H1 (cell line): ENCODE data around the gene GRIK4. TPM values are rescaled to one million over a fixed set of nuclear protein-coding genes. Genes with fewer than 3 reads are reported as not detected.

Experiments used
- CTCF ChIA-PET: fragments of 300-600 bp; sonication (Branson Sonifier 250); formaldehyde crosslinking; loops from one replicate; lab custom pipeline; 2021; ENCODE audit not compliant: partially characterized antibody; lab: Charles Lee
- POLR2A ChIA-PET: fragments of 300-600 bp; sonication (Branson Sonifier 250); formaldehyde crosslinking; loops from one replicate; lab custom pipeline; 2021; ENCODE audit warnings: inconsistent platforms; ENCODE audit not compliant: partially characterized antibody; lab: Charles Lee
- DNase-seq, 2 experiments: peaks; one replicate each; pipeline versions ENCODE4 v3.0.0 to v3.0.0-alpha.2; 2010 to 2022; ENCODE audit warnings: low spot score in 2 of 2, low read depth in 1 of 2, mixed read lengths in 1 of 2
- FAIRE-seq: peaks from 2 replicates; lab custom pipeline; 2011; peaks lifted over from hg19 to GRCh38; lab: Jason Lieb, UNC
- H2AFZ ChIP-seq: 2 replicates; pipeline ENCODE4 v1.8.1; 2012; ENCODE audit warnings: low read length, inconsistent platforms
- H2AK5ac ChIP-seq: 2 replicates; pipeline ENCODE4 v1.6.1; 2013; ENCODE audit warnings: low read depth, low read length
- H2BK120ac ChIP-seq: replicated peaks from 2 replicates; pipeline ENCODE3; 2013; ENCODE audit warnings: low read depth, low read length, inconsistent platforms
- H2BK12ac ChIP-seq: 2 replicates; pipeline ENCODE4 v1.6.1; 2013; ENCODE audit warnings: low read depth, low read length
- H2BK15ac ChIP-seq: 2 replicates; pipeline ENCODE4 v1.6.1; 2013; ENCODE audit warnings: low read length
- H2BK20ac ChIP-seq: 2 replicates; pipeline ENCODE4 v1.6.1; 2013; ENCODE audit warnings: low read length
- H2BK5ac ChIP-seq: 2 replicates; pipeline ENCODE4 v1.6.1; 2013; ENCODE audit warnings: low read depth, low read length
- H3K14ac ChIP-seq: 2 replicates; pipeline ENCODE4 v1.6.1; 2013; ENCODE audit warnings: inconsistent platforms; ENCODE audit not compliant: insufficient read length
- H3K18ac ChIP-seq: 2 replicates; pipeline ENCODE4 v1.6.1; 2013; ENCODE audit warnings: low read length; ENCODE audit errors: extremely low read depth
- H3K23ac ChIP-seq: 2 replicates; pipeline ENCODE4 v1.6.1; 2013; ENCODE audit warnings: inconsistent platforms; ENCODE audit not compliant: insufficient read length
- H3K23me2 ChIP-seq: 2 replicates; pipeline ENCODE4 v1.6.1; 2013; ENCODE audit warnings: low read depth, low read length
- H3K27ac ChIP-seq: 2 replicates; pipeline ENCODE4 v1.6.1; 2011; ENCODE audit warnings: low read depth, low read length, inconsistent platforms
- H3K27me3 ChIP-seq, 4 experiments: replicated peaks in 1 of 4; 1 replicate in 1 of 4; 2 replicates in 3 of 4; pipeline versions ENCODE4 v1.6.1 to v1.8.1; 2011 to 2013; ENCODE audit warnings: low read length in 3 of 4, mild to moderate bottlenecking in 3 of 4, inconsistent platforms in 2 of 4, mixed read lengths in 2 of 4, moderate library complexity in 1 of 4; ENCODE audit not compliant: control insufficient read depth in 3 of 4, insufficient read depth in 3 of 4; ENCODE audit errors: extremely low read depth in 1 of 4
- H3K36me3 ChIP-seq, 4 experiments: 2 replicates each; pipeline versions ENCODE4 v1.6.1 to v1.8.1; 2011 to 2013; ENCODE audit warnings: mild to moderate bottlenecking in 4 of 4, low read length in 3 of 4, moderate library complexity in 2 of 4, control low read depth in 1 of 4, inconsistent platforms in 1 of 4; ENCODE audit not compliant: insufficient read depth in 4 of 4, control insufficient read depth in 2 of 4
- H3K4ac ChIP-seq: replicated peaks from 2 replicates; pipeline ENCODE3; 2013; ENCODE audit warnings: low read length, low read depth, mixed read lengths, inconsistent platforms; ENCODE audit not compliant: insufficient read length
- H3K4me1 ChIP-seq, 4 experiments: replicated peaks in 1 of 4; 1 replicate in 1 of 4; 2 replicates in 3 of 4; pipeline versions ENCODE4 v1.6.1 to v1.8.1; 2011 to 2013; ENCODE audit warnings: low read length in 3 of 4, inconsistent platforms in 2 of 4, mixed read lengths in 1 of 4; ENCODE audit not compliant: insufficient read depth in 4 of 4, control insufficient read depth in 3 of 4
- H3K4me2 ChIP-seq, 2 experiments: 2 replicates each; pipeline versions ENCODE4 v1.6.1 to v1.8.1; 2011 to 2013; ENCODE audit warnings: low read depth in 2 of 2, low read length in 2 of 2, control low read depth in 1 of 2, inconsistent platforms in 1 of 2, mild to moderate bottlenecking in 1 of 2; ENCODE audit not compliant: insufficient read depth in 1 of 2
- H3K4me3 ChIP-seq, 4 experiments: fragments of 200-600, 300-600 bp in 1 of 4; sonication (generic), shearing (Covaris generic), sonication (Bioruptor Twin) in 1 of 4; 2 replicates each; pipeline versions ENCODE4 v1.5.1 to v1.8.1; 2011 to 2016; ENCODE audit warnings: low read length in 4 of 4, low read depth in 3 of 4, control low read depth in 2 of 4, inconsistent platforms in 2 of 4, mild to moderate bottlenecking in 2 of 4, mixed read lengths in 1 of 4, moderate library complexity in 1 of 4; ENCODE audit not compliant: insufficient read depth in 2 of 4; ENCODE audit errors: extremely low read depth in 1 of 4
- H3K56ac ChIP-seq: replicated peaks from 2 replicates; pipeline ENCODE3; 2013; ENCODE audit warnings: low read depth, mild to moderate bottlenecking, mixed read lengths, low read length, inconsistent platforms; ENCODE audit not compliant: insufficient read length
- H3K79me1 ChIP-seq: 2 replicates; pipeline ENCODE4 v1.6.1; 2013; ENCODE audit warnings: low read depth, low read length, control low read depth
- H3K79me2 ChIP-seq, 2 experiments: 2 replicates each; pipeline versions ENCODE4 v1.6.1 to v1.8.1; 2012 to 2013; ENCODE audit warnings: low read length in 2 of 2, mild to moderate bottlenecking in 2 of 2, inconsistent platforms in 1 of 2; ENCODE audit not compliant: insufficient read depth in 2 of 2, control insufficient read depth in 1 of 2
- H3K9ac ChIP-seq, 4 experiments: replicated peaks in 1 of 4; 1 replicate in 1 of 4; 2 replicates in 3 of 4; pipeline versions ENCODE4 v1.6.1 to v1.8.1; 2011 to 2013; ENCODE audit warnings: low read depth in 3 of 4, low read length in 3 of 4, control low read depth in 2 of 4, mild to moderate bottlenecking in 2 of 4, moderate library complexity in 2 of 4, inconsistent platforms in 1 of 4; ENCODE audit errors: extremely low read depth in 1 of 4
- H3K9me3 ChIP-seq, 2 experiments: 2 replicates each; pipeline versions ENCODE4 v1.6.1 to v1.8.1; 2012 to 2013; ENCODE audit warnings: mild to moderate bottlenecking in 2 of 2, moderate library complexity in 2 of 2, control low read depth in 1 of 2, inconsistent platforms in 1 of 2, low read depth in 1 of 2, low read length in 1 of 2, mixed read lengths in 1 of 2; ENCODE audit not compliant: insufficient read depth in 2 of 2
- H4K20me1 ChIP-seq, 2 experiments: replicated peaks in 1 of 2; 2 replicates each; pipeline versions ENCODE3 to v1.8.1; 2011 to 2013; ENCODE audit warnings: inconsistent platforms in 2 of 2, low read length in 2 of 2, mild to moderate bottlenecking in 1 of 2; ENCODE audit not compliant: insufficient read depth in 2 of 2, control insufficient read depth in 1 of 2
- H4K5ac ChIP-seq: 2 replicates; pipeline ENCODE4 v1.6.1; 2013; ENCODE audit warnings: low read length, low read depth, mixed read lengths, inconsistent platforms; ENCODE audit not compliant: insufficient read length
- H4K8ac ChIP-seq: 2 replicates; pipeline ENCODE4 v1.8.0; 2013; ENCODE audit warnings: mild to moderate bottlenecking, moderate library complexity, low read length, inconsistent platforms; ENCODE audit not compliant: insufficient read depth; ENCODE audit errors: extremely low read depth
- H4K91ac ChIP-seq: replicated peaks from 2 replicates; pipeline ENCODE3; 2013; ENCODE audit warnings: low read length, mixed read lengths, inconsistent platforms; ENCODE audit not compliant: insufficient read length
- EP300 ChIP-seq, 2 experiments: IDR thresholded peaks; 1 replicate in 1 of 2; 2 replicates in 1 of 2; pipeline ENCODE4 v1.6.1; 2011 to 2012; ENCODE audit warnings: low read depth in 2 of 2, low read length in 2 of 2, mild to moderate bottlenecking in 2 of 2, borderline replicate concordance in 1 of 2, inconsistent platforms in 1 of 2, moderate library complexity in 1 of 2
- HDAC6 ChIP-seq: IDR thresholded peaks from one replicate; pipeline ENCODE4 v1.7.1; 2012; ENCODE audit warnings: low read depth, mild to moderate bottlenecking, inconsistent platforms, low read length, moderate library complexity
- JUN ChIP-seq: IDR thresholded peaks from 2 replicates; pipeline ENCODE4 v1.6.1; 2011; ENCODE audit warnings: low read depth, mild to moderate bottlenecking, improper control_type of control experiment, low read length
- NANOG ChIP-seq: IDR thresholded peaks from 2 replicates; pipeline ENCODE4 v1.6.1; 2011; ENCODE audit warnings: low read length, low read depth, mild to moderate bottlenecking, inconsistent platforms; ENCODE audit not compliant: insufficient read depth, poor library complexity, severe bottlenecking
- POLR2AphosphoS5 ChIP-seq: IDR thresholded peaks from 2 replicates; pipeline ENCODE4 v1.6.1; 2011; ENCODE audit warnings: low read depth, low read length
- POU5F1 ChIP-seq: IDR thresholded peaks from 2 replicates; pipeline ENCODE4 v1.6.1; 2011; ENCODE audit warnings: low read depth, mild to moderate bottlenecking, low read length, moderate library complexity
- RNF2 ChIP-seq: fragments of 200-900, 300-1000 bp; sonication (generic); IDR thresholded peaks from 2 replicates; pipeline ENCODE4 v1.7.1; 2016; ENCODE audit warnings: borderline replicate concordance, low read depth, mild to moderate bottlenecking, antibody characterized with exemption, low read length; ENCODE audit not compliant: poor library complexity, severe bottlenecking; ENCODE audit errors: missing control alignments
- SIX5 ChIP-seq: IDR thresholded peaks from 2 replicates; pipeline ENCODE4 v1.6.1; 2011; ENCODE audit warnings: mild to moderate bottlenecking, low read depth, low read length
- SRF ChIP-seq: IDR thresholded peaks from 2 replicates; pipeline ENCODE4 v1.6.1; 2011; ENCODE audit warnings: mild to moderate bottlenecking, low read depth, low read length, moderate library complexity
- TAF1 ChIP-seq: IDR thresholded peaks from 2 replicates; pipeline ENCODE4 v1.6.1; 2011; ENCODE audit warnings: mild to moderate bottlenecking, low read depth, low read length
- TAF7 ChIP-seq: optimal IDR thresholded peaks from 2 replicates; pipeline ENCODE3; 2011; ENCODE audit warnings: low read depth, mild to moderate bottlenecking, inconsistent platforms, low read length, moderate library complexity, borderline replicate concordance
- WGBS, 2 experiments: shearing (Covaris generic) in 1 of 2; methylation state at CpG; one replicate each; pipeline versions ENCODE4 v1.1.6 to v1.1.7; 2013 to 2015; ENCODE audit warnings: low lambda C conversion rate in 2 of 2, mixed read lengths in 2 of 2, inconsistent platforms in 1 of 2, low coverage in 1 of 2, missing lambda C conversion rate in 1 of 2; ENCODE audit not compliant: insufficient replicate concordance in 2 of 2, insufficient coverage in 1 of 2, insufficient read length in 1 of 2; ENCODE audit errors: extremely low coverage in 1 of 2, missing lambda C conversion rate in 1 of 2; 5-methylcytosine and 5-hydroxymethylcytosine counted together
- polyA plus RNA-seq, 7 experiments: library from polyadenylated mRNA; depleted of rRNA in 3 of 7; stranded (reverse) in 5 of 7; unstranded in 2 of 7; fragments of >200 nt in 5 of 7; fragments of 200-250 nt in 2 of 7; gene quantifications; 1 replicate in 5 of 7; 2 replicates in 1 of 7; 4 replicates in 1 of 7; pipeline versions ENCODE4 v1.2.1 to v1.2.3, GENCODE V29; 2011 to 2013; ENCODE audit warnings: missing spikeins in 2 of 7, mixed read lengths in 2 of 7
- total RNA-seq: library from RNA; stranded (reverse); fragmentation: NEBNext Ultra II Directional; extraction: Animal tissue kit (Norgen Biotek cat#: 25700); gene quantifications from 2 replicates; pipeline ENCODE4 v1.2.1, GENCODE V29; 2021
- TF ChIP-seq, protein P1 (sequence below): IDR thresholded peaks from 2 replicates; pipeline ENCODE4 v1.6.1; 2012; ENCODE audit warnings: low read length, inconsistent platforms

GRIK4 gene
- total and polyA plus RNA-seq, 2 of the 8 experiments (the other 6 are each of a cell fraction or from before 2014, with no cell fraction given): 1.2 to 2.9 TPM

DNA sequence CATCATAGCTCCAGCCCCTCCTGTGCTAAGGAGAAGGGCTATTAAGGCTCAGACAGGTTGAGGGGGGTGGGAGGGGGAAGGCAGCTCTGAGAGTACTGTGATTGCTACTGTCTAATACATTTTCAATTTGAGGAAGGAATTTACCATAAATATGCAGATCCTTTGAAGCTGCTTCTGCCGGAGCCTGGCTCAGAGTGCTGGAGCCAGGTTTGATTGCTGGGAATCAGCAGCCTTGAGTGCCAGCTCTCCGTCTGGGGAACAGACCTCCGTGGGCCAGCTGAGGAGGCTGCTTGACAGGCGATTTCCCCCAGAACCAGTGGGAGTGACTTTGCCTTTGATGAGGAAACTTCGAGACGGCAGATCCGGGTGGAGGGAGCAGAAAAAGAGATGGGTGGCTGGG lies 370.6 kb downstream of the GRIK4 start:
- WGBS, 2 experiments: 87% methylated on average over 7 of the region's 7 CpGs; no CpG with 5 or more reads in 1 of the 2 experiments
- Histone ChIP-seq H3K27ac (no peak overlapping the region), H3K18ac (no peak overlapping the region), H4K8ac (no peak overlapping the region), H3K4me3 (no peak overlapping the region), H4K20me1 (no peaks in the 10 kb centered on the region), H3K14ac (no peak overlapping the region), H2BK12ac (no peak overlapping the region), H4K5ac (no peak overlapping the region), H2BK15ac (no peak overlapping the region), H2BK5ac (no peak overlapping the region), H3K4me2 (no peak overlapping the region), H3K36me3 (no peaks in the 10 kb centered on the region), H2AFZ (no peak overlapping the region), H3K79me1 (no peaks in the 10 kb centered on the region), H4K91ac (no peak overlapping the region), H2BK20ac (no peak overlapping the region), H3K9me3 (no peaks in the 10 kb centered on the region), H3K9ac (no peak overlapping the region), H3K23me2 (no peaks in the 10 kb centered on the region), H3K4ac (no peak overlapping the region), H3K23ac (no peak overlapping the region), H3K4me1 (peaks cover 0 to 3% (median under 1%) of the 10 kb centered on the region in 4 experiments; a peak in 2 of 7 replicates), H3K56ac (no peak overlapping the region), H2AK5ac (no peak overlapping the region), H3K79me2 (no peaks in the 10 kb centered on the region), H3K27me3 (no peaks in the 10 kb centered on the region), H2BK120ac (no peak overlapping the region)
- no peak for DNase-seq
- no peak for FAIRE-seq
- ChIA-PET POLR2A (no interaction called here), CTCF (interaction anchor here (0.6 to 2.8 kb wide), 9 partner anchors 30 to 313 kb away, joined by 3 to 13 read pairs (median 4); no protein-coding TSS in a partner anchor)
- TF ChIP-seq POLR2AphosphoS5 (no peak), POU5F1 (no peak), SIX5 (no peak), TAF1 (no peak), SRF (no peak), JUN (no peak), EP300 (IDR thresholded peaks at IDR 0.05; ENCODE audit: borderline replicate concordance in 1 of 2, low read depth in 2 of 2, low read length in 2 of 2) (no peak), NANOG (no peak), HDAC6 (no peak), TAF7 (no peak), RNF2 (no peak)
- TF ChIP-seq, protein P1, sequence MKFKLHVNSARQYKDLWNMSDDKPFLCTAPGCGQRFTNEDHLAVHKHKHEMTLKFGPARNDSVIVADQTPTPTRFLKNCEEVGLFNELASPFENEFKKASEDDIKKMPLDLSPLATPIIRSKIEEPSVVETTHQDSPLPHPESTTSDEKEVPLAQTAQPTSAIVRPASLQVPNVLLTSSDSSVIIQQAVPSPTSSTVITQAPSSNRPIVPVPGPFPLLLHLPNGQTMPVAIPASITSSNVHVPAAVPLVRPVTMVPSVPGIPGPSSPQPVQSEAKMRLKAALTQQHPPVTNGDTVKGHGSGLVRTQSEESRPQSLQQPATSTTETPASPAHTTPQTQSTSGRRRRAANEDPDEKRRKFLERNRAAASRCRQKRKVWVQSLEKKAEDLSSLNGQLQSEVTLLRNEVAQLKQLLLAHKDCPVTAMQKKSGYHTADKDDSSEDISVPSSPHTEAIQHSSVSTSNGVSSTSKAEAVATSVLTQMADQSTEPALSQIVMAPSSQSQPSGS: no peak
